Measurements from ENCODE around the gene MFSD8.

- TF ChIP-seq CTCF (IDR thresholded peaks at IDR 0.05 in 8 of 11, conservative IDR thresholded peaks at IDR 0.05 in 3 of 11) (peak in 10 of 11 experiments; percentile 14 to 50 (median 38)), POLR2AphosphoS5 (IDR thresholded peaks at IDR 0.05) (peak; percentile 93 to 98 (median 96))
Observed at GRCh38 chr4:127965062-127965802, at the start of gene MFSD8, which contains the start of gene ABHD18.
